SK-N-SH treated with all-trans-retinoic acid at 6 μM for 48 hours (cell line): Measurements from ENCODE around the gene EFCAB12.

Experiments
- ATAC-seq: fragments of 200-7000 bp; cut with Tn5 transposase; 3 replicates; pipeline ENCODE4 v1.9.1; 2020; ENCODE audit warnings: mild to moderate bottlenecking, moderate library complexity
- CREB5 ChIP-seq: fragments of 250-450 bp; sonication (Bioruptor Pico); IDR thresholded peaks from 2 replicates; pipeline ENCODE4 v1.5.1; 2020; ENCODE audit warnings: low read depth, mild to moderate bottlenecking, moderate library complexity
- CSDC2 ChIP-seq: fragments of 250-450 bp; sonication (Bioruptor Pico); IDR thresholded peaks from 2 replicates; pipeline ENCODE4 v1.5.0; 2020; ENCODE audit warnings: mild to moderate bottlenecking, moderate library complexity
- CSRNP3 ChIP-seq: fragments of 250-450 bp; sonication (Bioruptor Pico); IDR thresholded peaks from 2 replicates; pipeline ENCODE4 v1.5.1; 2021; ENCODE audit warnings: mild to moderate bottlenecking, moderate library complexity
- GLIS3 ChIP-seq: fragments of 250-450 bp; sonication (Bioruptor Pico); IDR thresholded peaks from 2 replicates; pipeline ENCODE4 v1.5.0; 2020; ENCODE audit warnings: mild to moderate bottlenecking, moderate library complexity
- ISL1 ChIP-seq: fragments of 250-450 bp; sonication (Bioruptor Pico); IDR thresholded peaks from 2 replicates; pipeline ENCODE4 v2.1.2; 2022; ENCODE audit warnings: mild to moderate bottlenecking, moderate library complexity
- OSR1 ChIP-seq: fragments of 250-450 bp; sonication (Bioruptor Pico); IDR thresholded peaks from 2 replicates; pipeline ENCODE4 v1.8.0; 2022; ENCODE audit warnings: moderate library complexity, mild to moderate bottlenecking, inconsistent platforms
- PATZ1 ChIP-seq: fragments of 250-450 bp; sonication (Bioruptor Pico); IDR thresholded peaks from 2 replicates; pipeline ENCODE4 v1.8.0; 2020; ENCODE audit warnings: mild to moderate bottlenecking, moderate library complexity, borderline replicate concordance
- POU6F1 ChIP-seq: fragments of 250-450 bp; sonication (Bioruptor Pico); IDR thresholded peaks from 2 replicates; pipeline ENCODE4 v1.8.0; 2021; ENCODE audit warnings: low read depth, mild to moderate bottlenecking, moderate library complexity, borderline replicate concordance
- PPARA ChIP-seq: fragments of 250-450 bp; sonication (Bioruptor Pico); IDR thresholded peaks from 2 replicates; pipeline ENCODE4 v1.5.0; 2020; ENCODE audit warnings: mild to moderate bottlenecking, borderline replicate concordance
- RARB ChIP-seq: fragments of 250-450 bp; sonication (Bioruptor Pico); IDR thresholded peaks from 2 replicates; pipeline ENCODE4 v1.8.0; 2021; ENCODE audit warnings: mild to moderate bottlenecking, moderate library complexity
- SNAI2 ChIP-seq: fragments of 250-450 bp; sonication (Bioruptor Pico); IDR thresholded peaks from 2 replicates; pipeline ENCODE4 v1.5.0; 2020; ENCODE audit warnings: mild to moderate bottlenecking, moderate library complexity
- TCF4 ChIP-seq: fragments of 250-450 bp; sonication (Bioruptor Pico); IDR thresholded peaks from 2 replicates; pipeline ENCODE4 v1.8.0; 2021; ENCODE audit warnings: mild to moderate bottlenecking, moderate library complexity, borderline replicate concordance
- TOX ChIP-seq: fragments of 250-450 bp; sonication (Bioruptor Pico); IDR thresholded peaks from 2 replicates; pipeline ENCODE4 v1.8.0; 2021; ENCODE audit warnings: mild to moderate bottlenecking, moderate library complexity, borderline replicate concordance
- TSHZ2 ChIP-seq: fragments of 250-450 bp; sonication (Bioruptor Pico); IDR thresholded peaks from 2 replicates; pipeline ENCODE4 v1.5.0; 2020; ENCODE audit warnings: mild to moderate bottlenecking, moderate library complexity
- ZC3H10 ChIP-seq: fragments of 250-450 bp; sonication (Bioruptor Pico); IDR thresholded peaks from 2 replicates; pipeline ENCODE4 v1.5.1; 2021; ENCODE audit warnings: mild to moderate bottlenecking, moderate library complexity
- ZFP3 ChIP-seq: fragments of 250-450 bp; sonication (Bioruptor Pico); IDR thresholded peaks from 2 replicates; pipeline ENCODE4 v1.5.0; 2020; ENCODE audit warnings: mild to moderate bottlenecking, moderate library complexity
- ZFP30 ChIP-seq: fragments of 450-650 bp; formaldehyde crosslinking; IDR thresholded peaks from 2 replicates; pipeline ENCODE4 v1.5.0; 2022; ENCODE audit warnings: mild to moderate bottlenecking, moderate library complexity
- ZNF565 ChIP-seq: fragments of 450-650 bp; formaldehyde crosslinking; conservative IDR thresholded peaks from 2 replicates; pipeline ENCODE4 v1.5.0; 2020; ENCODE audit warnings: low read depth, mild to moderate bottlenecking, moderate library complexity
- ZNF70 ChIP-seq: fragments of 450-650 bp; formaldehyde crosslinking; IDR thresholded peaks from 2 replicates; pipeline ENCODE4 v1.5.0; 2020; ENCODE audit warnings: mild to moderate bottlenecking, moderate library complexity
- ZNF8 ChIP-seq: fragments of 450-650 bp; formaldehyde crosslinking; IDR thresholded peaks from 2 replicates; pipeline ENCODE4 v1.5.0; 2020; ENCODE audit warnings: mild to moderate bottlenecking, moderate library complexity

The EFCAB12 gene

GRCh38 chr3:129475863-129476262 is 47.4 kb upstream of the EFCAB12 start:
- ATAC-seq: no peak
- TF ChIP-seq CSRNP3 (CRISPR knock-in tag): no peak
- no peak for TF ChIP-seq CREB5
- no peak for TF ChIP-seq SNAI2 (CRISPR knock-in tag)
- no peak for TF ChIP-seq ZFP30 (CRISPR knock-in tag)
- no peak for TF ChIP-seq POU6F1 (CRISPR knock-in tag)
- no peak for TF ChIP-seq CSDC2
- TF ChIP-seq ZNF70 (CRISPR knock-in tag): no peak
- TF ChIP-seq GLIS3 (CRISPR knock-in tag): no peak
- no peak for TF ChIP-seq OSR1 (CRISPR knock-in tag)
- TF ChIP-seq ISL1: no peak
- no peak for TF ChIP-seq ZNF8 (CRISPR knock-in tag)
- TF ChIP-seq ZC3H10 (CRISPR knock-in tag): no peak
- no peak for TF ChIP-seq TCF4 (CRISPR knock-in tag)
- no peak for TF ChIP-seq TSHZ2 (CRISPR knock-in tag)
- TF ChIP-seq TOX (CRISPR knock-in tag): no peak
- TF ChIP-seq ZNF565 (CRISPR knock-in tag): no peak
- TF ChIP-seq PATZ1 (CRISPR knock-in tag): no peak
- TF ChIP-seq RARB: no peak
- no peak for TF ChIP-seq PPARA (CRISPR knock-in tag)
- no peak for TF ChIP-seq ZFP3

GRCh38 chr3:129474984-129475804 is 46.8 kb upstream of the EFCAB12 start:
- no peak for ATAC-seq
- no peak for TF ChIP-seq PATZ1 (CRISPR knock-in tag)
